ENCODE measurements around the gene PXDC1. TPM values are rescaled to one million over a fixed set of nuclear protein-coding genes. Genes with fewer than 3 reads are reported as not detected.
"Not testable (repeated sequence)": the region's sequence is repeated elsewhere in the genome, so short reads cannot be mapped to it uniquely, and the experiment has no call there.

PXDC1 gene
- total RNA-seq, 1 donor from 2014 or later = 92.5 TPM

GRCh38 chr6:3732345-3733141 is 19.0 kb downstream of the PXDC1 start:
- DNase-seq (ENCODE audit: low spot score) = peak; percentile 78

- no peak for DNase-seq (ENCODE audit: low spot score)
These were observed 19.8 kb downstream of the PXDC1 start for GRCh38 chr6:3731700-3732099.

GRCh38 chr6:3729603-3730344 is 21.7 kb downstream of the PXDC1 start:
- DNase-seq (ENCODE audit: low spot score) = no peak

GRCh38 chr6:3727593-3728108 is 23.9 kb downstream of the PXDC1 start:
- no peak for DNase-seq (ENCODE audit: low spot score)

- no peak for DNase-seq (ENCODE audit: low spot score)
These were observed 24.5 kb downstream of the PXDC1 start for GRCh38 chr6:3727036-3727435.

- DNase-seq (ENCODE audit: low spot score) = no peak
These were observed 25.1 kb downstream of the PXDC1 start for GRCh38 chr6:3726421-3726820.

GRCh38 chr6:3725145-3726047 is 26.1 kb downstream of the PXDC1 start:
- no peak for DNase-seq (ENCODE audit: low spot score)

- DNase-seq (ENCODE audit: low spot score) = no peak
These were observed 26.9 kb downstream of the PXDC1 start for GRCh38 chr6:3724451-3725144.

- DNase-seq (ENCODE audit: low spot score) = no peak
These were observed 27.5 kb downstream of the PXDC1 start for GRCh38 chr6:3723966-3724365.

GRCh38 chr6:3723251-3723650 is 28.3 kb downstream of the PXDC1 start:
- no peak for DNase-seq (ENCODE audit: low spot score)

- DNase-seq (ENCODE audit: low spot score) = no peak
These were observed 28.7 kb downstream of the PXDC1 start for GRCh38 chr6:3722785-3723184.

GRCh38 chr6:3721810-3722621 is 29.5 kb downstream of the PXDC1 start:
- DNase-seq (ENCODE audit: low spot score) = no peak

GRCh38 chr6:3720770-3721169 is 30.7 kb downstream of the PXDC1 start:
- not testable (repeated sequence) for DNase-seq (ENCODE audit: low spot score)

- no peak for DNase-seq (ENCODE audit: low spot score)
These were observed 31.8 kb downstream of the PXDC1 start for GRCh38 chr6:3719462-3720308.

GRCh38 chr6:3718407-3718806 is 33.1 kb downstream of the PXDC1 start:
- no peak for DNase-seq (ENCODE audit: low spot score)

GRCh38 chr6:3715285-3715684 is 36.2 kb downstream of the PXDC1 start:
- no peak for DNase-seq (ENCODE audit: low spot score)

GRCh38 chr6:3714768-3715167 is 36.7 kb downstream of the PXDC1 start:
- DNase-seq (ENCODE audit: low spot score) = no peak

GRCh38 chr6:3714111-3714510 is 37.4 kb downstream of the PXDC1 start:
- DNase-seq (ENCODE audit: low spot score) = no peak

All from umbilical cord (tissue), 2 donors.